Activated CD4-positive, alpha-beta T cell treated with anti-CD3 and anti-CD28 coated beads for 24 hours (primary cell): Measurements from ENCODE around the gene PTRH2.
"Not testable (repeated sequence)": the region's sequence is repeated elsewhere in the genome, so short reads cannot be mapped to it uniquely, and the experiment has no call there.

Source experiments
- DNase-seq, 2 donors: peaks; one replicate each; pipeline ENCODE4 v3.0.0-alpha.2; 2020; ENCODE audit warnings: low read depth in 2 of 2

Gene PTRH2

GRCh38 chr17:59707149-59707970 lies at the start of gene PTRH2, which contains the start of gene VMP1:
PTRH2 (minus strand) TSS chr17:59707430; CDS start chr17:59697978, 9,452 bp downstream.
VMP1 (plus strand) TSS chr17:59707654; CDS start chr17:59731447, 23,793 bp downstream.
- peak; percentile 83 to 90 for DNase-seq

- DNase-seq = no peak
Measured at GRCh38 chr17:59756236-59756818, 49.1 kb upstream of the PTRH2 start.

- not testable (repeated sequence) for DNase-seq
Measured at GRCh38 chr17:59755069-59755468, 47.8 kb upstream of the PTRH2 start.

GRCh38 chr17:59754552-59754951 lies 47.3 kb upstream of the PTRH2 start:
- DNase-seq = peak in 1 of 2 donors; percentile 33

- DNase-seq = peak in 1 of 2 donors; percentile 31
Measured at GRCh38 chr17:59753522-59754467, 46.6 kb upstream of the PTRH2 start.

- DNase-seq = no peak
Measured at GRCh38 chr17:59752922-59753321, 45.7 kb upstream of the PTRH2 start.

GRCh38 chr17:59752446-59752845 lies 45.2 kb upstream of the PTRH2 start:
- no peak for DNase-seq

- DNase-seq = no peak
Measured at GRCh38 chr17:59751955-59752413, 44.8 kb upstream of the PTRH2 start.

- no peak for DNase-seq
Measured at GRCh38 chr17:59748591-59748990, 41.4 kb upstream of the PTRH2 start.

GRCh38 chr17:59746849-59747445 lies 39.7 kb upstream of the PTRH2 start:
- DNase-seq = no peak

GRCh38 chr17:59745040-59745439 lies 37.8 kb upstream of the PTRH2 start:
- no peak for DNase-seq

- DNase-seq = no peak
Measured at GRCh38 chr17:59743842-59744241, 36.6 kb upstream of the PTRH2 start.

- no peak for DNase-seq
Measured at GRCh38 chr17:59737324-59737723, 30.1 kb upstream of the PTRH2 start.

GRCh38 chr17:59734226-59734625 lies 27.0 kb upstream of the PTRH2 start:
- DNase-seq = no peak

- no peak for DNase-seq
Measured at GRCh38 chr17:59733697-59734096, 26.5 kb upstream of the PTRH2 start.

GRCh38 chr17:59730268-59730834 lies 23.1 kb upstream of the PTRH2 start:
- DNase-seq = no peak

GRCh38 chr17:59727817-59728533 lies 20.7 kb upstream of the PTRH2 start:
- DNase-seq = no peak

- no peak for DNase-seq
Measured at GRCh38 chr17:59725691-59726090, 18.5 kb upstream of the PTRH2 start.

GRCh38 chr17:59723607-59724006 lies 16.4 kb upstream of the PTRH2 start:
- DNase-seq = no peak

- no peak for DNase-seq
Measured at GRCh38 chr17:59723041-59723440, 15.8 kb upstream of the PTRH2 start.
